Measurements from ENCODE around the gene GPHN.

DNA sequence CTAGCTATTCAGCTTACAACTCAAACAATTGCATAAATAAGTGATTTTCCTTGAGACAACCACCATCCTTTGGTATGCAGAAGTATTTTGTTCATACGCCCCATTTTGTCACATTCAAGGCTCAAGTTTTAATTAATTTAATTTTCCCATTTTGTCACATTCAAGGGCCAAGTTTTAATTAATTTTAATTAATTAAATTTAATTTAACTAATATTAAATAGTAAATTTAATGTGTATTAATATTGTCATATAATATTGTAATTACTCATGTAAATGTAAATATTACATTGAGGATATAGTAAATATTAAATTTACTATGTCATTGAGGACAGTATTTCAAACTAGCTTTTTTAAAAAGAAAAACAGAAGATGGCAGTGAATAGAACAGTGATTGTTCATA, 464.5 kb downstream of the GPHN start:
- TF ChIP-seq, protein P1, sequence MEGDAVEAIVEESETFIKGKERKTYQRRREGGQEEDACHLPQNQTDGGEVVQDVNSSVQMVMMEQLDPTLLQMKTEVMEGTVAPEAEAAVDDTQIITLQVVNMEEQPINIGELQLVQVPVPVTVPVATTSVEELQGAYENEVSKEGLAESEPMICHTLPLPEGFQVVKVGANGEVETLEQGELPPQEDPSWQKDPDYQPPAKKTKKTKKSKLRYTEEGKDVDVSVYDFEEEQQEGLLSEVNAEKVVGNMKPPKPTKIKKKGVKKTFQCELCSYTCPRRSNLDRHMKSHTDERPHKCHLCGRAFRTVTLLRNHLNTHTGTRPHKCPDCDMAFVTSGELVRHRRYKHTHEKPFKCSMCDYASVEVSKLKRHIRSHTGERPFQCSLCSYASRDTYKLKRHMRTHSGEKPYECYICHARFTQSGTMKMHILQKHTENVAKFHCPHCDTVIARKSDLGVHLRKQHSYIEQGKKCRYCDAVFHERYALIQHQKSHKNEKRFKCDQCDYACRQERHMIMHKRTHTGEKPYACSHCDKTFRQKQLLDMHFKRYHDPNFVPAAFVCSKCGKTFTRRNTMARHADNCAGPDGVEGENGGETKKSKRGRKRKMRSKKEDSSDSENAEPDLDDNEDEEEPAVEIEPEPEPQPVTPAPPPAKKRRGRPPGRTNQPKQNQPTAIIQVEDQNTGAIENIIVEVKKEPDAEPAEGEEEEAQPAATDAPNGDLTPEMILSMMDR (IDR thresholded peaks at IDR 0.05), result no peak
- TF ChIP-seq GABPA (IDR thresholded peaks at IDR 0.05; ENCODE audit: low read depth) (no peak), TCF12 (IDR thresholded peaks at IDR 0.05) (no peak), FOXM1 (IDR thresholded peaks at IDR 0.05; ENCODE audit: low read depth) (no peak), NRF1 (IDR thresholded peaks at IDR 0.05; ENCODE audit: low read depth, low read length) (no peak), EP300 (IDR thresholded peaks at IDR 0.05; ENCODE audit: borderline replicate concordance in 1 of 2, low read depth in 1 of 2, low read length in 1 of 2) (no peak), MXI1 (IDR thresholded peaks at IDR 0.05; ENCODE audit: low read depth, low read length) (no peak), POLR2AphosphoS5 (IDR thresholded peaks at IDR 0.05; ENCODE audit: low read depth, low read length) (no peak), RAD21 (IDR thresholded peaks at IDR 0.05; ENCODE audit: low read length) (no peak)
- TF ChIP-seq, protein P2, sequence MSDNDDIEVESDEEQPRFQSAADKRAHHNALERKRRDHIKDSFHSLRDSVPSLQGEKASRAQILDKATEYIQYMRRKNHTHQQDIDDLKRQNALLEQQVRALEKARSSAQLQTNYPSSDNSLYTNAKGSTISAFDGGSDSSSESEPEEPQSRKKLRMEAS (IDR thresholded peaks at IDR 0.05; ENCODE audit: low read depth), result no peak

Data from SK-N-SH (cell line).